Stimulated activated CD8-positive, alpha-beta memory T cell treated with anti-CD3 and anti-CD28 coated beads, Interleukin-12 subunit alpha, Interleukin-12 subunit beta, amount 100 ng/mL, for 24 hours (primary cell): ENCODE measurements around the gene NRXN3.

Experiments used
- DNase-seq: peaks from one replicate; pipeline ENCODE4 v3.0.0-alpha.2; 2020; ENCODE audit errors: extremely low read depth

NRXN3 gene

GRCh38 chr14:78709795-78710557, 539.8 kb downstream of the NRXN3 start:
- DNase-seq, result no peak

- no peak for DNase-seq
Observed at GRCh38 chr14:78710963-78711362, 540.8 kb downstream of the NRXN3 start.

DNA sequence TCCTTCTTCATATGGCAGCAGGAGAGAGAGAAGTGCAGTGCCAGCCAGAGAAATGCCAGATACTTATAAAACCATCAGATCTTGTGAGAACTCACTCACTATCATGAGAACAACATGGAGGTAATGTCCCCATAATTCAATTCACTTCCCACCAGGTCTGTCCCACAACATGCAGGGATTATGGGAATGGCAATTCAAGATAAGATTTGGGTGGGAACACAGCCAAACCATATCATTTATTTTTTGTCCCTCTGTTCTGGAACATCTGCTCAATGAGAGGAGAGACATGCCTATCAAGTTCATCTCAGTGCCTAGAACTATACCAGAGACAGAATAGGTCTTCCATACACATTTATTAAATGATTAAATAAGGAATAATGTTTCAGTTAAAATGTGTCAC, 543.5 kb downstream of the NRXN3 start:
- no peak for DNase-seq

GRCh38 chr14:78714711-78715110, 544.5 kb downstream of the NRXN3 start:
- no peak for DNase-seq

- no peak for DNase-seq
Observed at GRCh38 chr14:78721756-78722480, 551.7 kb downstream of the NRXN3 start.

GRCh38 chr14:78725086-78725485, 554.9 kb downstream of the NRXN3 start:
- DNase-seq, result no peak

GRCh38 chr14:78737116-78737515, 566.9 kb downstream of the NRXN3 start:
- no peak for DNase-seq

DNA sequence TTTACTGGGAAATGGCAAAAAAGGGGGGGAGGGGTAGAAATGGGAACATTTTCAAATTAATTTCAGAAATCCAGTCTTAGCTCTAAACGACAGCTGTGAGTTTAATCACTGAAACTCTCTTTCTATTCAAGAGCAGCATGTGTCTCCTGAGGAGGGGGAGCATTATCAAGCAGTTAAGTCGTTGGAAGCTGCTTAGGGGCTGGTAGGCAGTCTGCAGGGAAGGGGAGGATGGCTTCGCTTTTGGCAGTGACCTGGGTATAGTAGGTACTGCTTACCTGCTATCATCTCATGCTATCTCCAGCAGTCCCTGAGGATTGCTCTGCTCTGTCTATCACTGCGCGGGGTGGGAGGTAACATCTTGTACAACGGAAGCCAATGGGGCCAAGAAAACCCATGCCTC, 567.4 kb downstream of the NRXN3 start:
- no peak for DNase-seq

GRCh38 chr14:78746086-78746595, 576.0 kb downstream of the NRXN3 start:
- no peak for DNase-seq

- no peak for DNase-seq
Observed at GRCh38 chr14:78747813-78748212, 577.6 kb downstream of the NRXN3 start.

GRCh38 chr14:78752518-78753188, 582.5 kb downstream of the NRXN3 start:
- DNase-seq, result no peak

GRCh38 chr14:78754059-78754458, 583.9 kb downstream of the NRXN3 start:
- DNase-seq, result no peak

GRCh38 chr14:78758333-78758732, 588.2 kb downstream of the NRXN3 start:
- DNase-seq, result no peak

DNA sequence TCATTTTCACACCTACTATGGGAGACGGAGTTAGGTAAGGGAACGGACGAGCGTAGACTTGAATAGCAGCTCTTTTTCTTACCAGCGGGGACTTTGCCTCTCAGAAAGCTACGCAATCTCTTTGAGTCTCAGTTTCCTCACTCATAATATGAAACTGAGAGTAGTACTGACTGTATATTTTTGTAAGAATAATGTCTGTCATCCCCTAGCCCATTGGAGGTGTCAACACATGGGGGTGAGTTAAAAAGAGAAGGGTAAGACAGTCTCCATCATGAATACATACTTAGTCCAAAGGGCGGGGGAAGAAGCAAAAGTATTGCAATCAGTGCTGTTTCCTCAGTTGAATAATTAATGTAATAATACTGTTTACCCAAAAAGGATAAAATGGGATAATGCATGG, 592.2 kb downstream of the NRXN3 start:
- no peak for DNase-seq

DNA sequence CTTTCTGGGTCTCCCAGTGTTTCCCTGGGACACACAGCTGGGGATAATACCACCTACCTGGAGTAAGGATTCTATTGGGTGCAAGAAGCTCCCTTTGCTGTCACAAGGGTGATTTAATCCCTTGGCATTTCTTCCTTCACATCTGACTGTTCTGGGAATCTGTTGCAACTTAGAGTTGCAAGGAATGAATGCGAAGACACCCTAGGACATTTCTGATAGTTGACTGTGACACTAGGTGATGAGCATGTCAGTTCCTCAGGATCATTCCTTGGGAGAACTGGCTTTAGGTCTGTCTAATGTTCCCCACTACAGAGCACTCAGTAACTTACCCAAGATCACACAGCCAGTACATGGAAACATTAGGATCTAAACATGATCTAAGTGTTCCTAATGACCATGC, 593.6 kb downstream of the NRXN3 start:
- DNase-seq, result no peak

- DNase-seq, result no peak
Observed at GRCh38 chr14:78764240-78764639, 594.1 kb downstream of the NRXN3 start.

DNA sequence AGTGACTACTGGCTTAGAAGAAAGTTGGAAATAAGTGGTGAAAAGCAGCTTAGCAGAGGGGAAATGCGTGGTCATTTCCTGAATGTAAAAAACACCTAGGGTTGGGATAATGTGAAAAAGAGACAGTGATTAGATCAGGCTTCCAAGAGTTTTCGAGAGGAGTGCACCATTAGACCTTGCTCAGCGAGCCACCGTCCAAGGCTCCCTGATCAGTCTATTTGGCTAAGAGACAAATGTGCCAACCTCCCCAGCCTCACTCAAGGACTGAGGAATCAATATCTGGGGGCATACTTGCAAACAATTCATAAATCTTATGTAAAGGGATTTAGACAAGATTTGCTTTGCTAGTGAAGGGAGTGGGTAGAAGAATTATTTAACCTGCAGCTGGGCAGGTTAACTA, 594.5 kb downstream of the NRXN3 start:
- DNase-seq, result no peak

DNA sequence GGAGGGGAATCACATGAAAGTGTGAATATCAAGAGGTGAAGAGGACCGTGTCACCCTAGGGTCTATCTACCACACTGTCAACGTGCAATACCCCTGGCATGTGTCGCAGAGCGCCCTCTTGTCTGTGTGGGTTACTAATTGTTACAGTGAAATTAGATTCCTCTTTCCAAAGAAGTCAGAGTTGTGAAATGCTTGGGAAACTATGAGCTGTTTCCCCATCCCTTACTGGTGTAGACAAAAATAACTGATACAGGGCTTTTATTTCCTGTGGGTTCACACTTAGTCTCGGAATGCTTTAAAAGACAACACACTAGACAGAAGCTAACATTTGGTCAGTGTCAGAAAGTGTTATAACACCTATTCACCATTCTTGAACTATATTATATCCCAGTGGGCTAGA, 597.3 kb downstream of the NRXN3 start:
- DNase-seq, result no peak

DNA sequence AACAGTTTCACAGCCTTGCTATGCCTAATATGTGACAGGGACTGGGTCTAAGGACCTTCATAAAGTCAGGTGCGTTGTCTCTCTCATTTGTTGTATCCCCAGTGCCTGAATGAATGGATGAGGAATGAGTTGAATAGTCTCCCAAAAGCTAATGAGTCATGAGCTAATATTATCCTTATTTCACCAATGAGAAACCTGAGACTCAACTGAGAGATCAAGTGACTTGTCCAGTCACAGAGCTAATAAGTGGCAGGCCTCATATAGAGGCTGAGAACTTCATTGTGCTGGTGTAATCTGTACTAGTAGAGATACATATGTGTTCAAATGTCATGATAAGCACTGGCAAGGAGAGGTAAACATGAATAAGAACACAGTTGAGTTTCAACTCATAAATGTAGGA, 612.4 kb downstream of the NRXN3 start:
- DNase-seq, result no peak

DNA sequence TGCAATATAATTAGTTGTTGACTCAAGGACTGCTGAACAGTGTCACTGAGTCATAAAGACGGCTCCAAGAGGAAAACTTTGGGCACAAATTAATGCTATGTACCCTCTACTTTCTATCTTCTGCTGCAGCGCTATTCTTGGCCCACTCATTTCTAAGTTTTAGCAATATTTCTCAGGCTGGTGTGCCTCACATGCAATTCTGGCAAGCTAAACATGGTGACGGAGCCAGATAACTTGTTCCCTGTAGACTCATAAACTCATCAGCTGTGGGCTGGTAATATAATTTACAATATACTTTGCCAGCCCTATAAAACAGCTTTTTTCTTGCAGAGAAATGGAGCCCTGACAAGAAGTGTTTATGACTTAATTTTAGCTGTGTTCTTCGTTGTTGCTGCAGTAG, 615.1 kb downstream of the NRXN3 start:
- DNase-seq, result no peak

DNA sequence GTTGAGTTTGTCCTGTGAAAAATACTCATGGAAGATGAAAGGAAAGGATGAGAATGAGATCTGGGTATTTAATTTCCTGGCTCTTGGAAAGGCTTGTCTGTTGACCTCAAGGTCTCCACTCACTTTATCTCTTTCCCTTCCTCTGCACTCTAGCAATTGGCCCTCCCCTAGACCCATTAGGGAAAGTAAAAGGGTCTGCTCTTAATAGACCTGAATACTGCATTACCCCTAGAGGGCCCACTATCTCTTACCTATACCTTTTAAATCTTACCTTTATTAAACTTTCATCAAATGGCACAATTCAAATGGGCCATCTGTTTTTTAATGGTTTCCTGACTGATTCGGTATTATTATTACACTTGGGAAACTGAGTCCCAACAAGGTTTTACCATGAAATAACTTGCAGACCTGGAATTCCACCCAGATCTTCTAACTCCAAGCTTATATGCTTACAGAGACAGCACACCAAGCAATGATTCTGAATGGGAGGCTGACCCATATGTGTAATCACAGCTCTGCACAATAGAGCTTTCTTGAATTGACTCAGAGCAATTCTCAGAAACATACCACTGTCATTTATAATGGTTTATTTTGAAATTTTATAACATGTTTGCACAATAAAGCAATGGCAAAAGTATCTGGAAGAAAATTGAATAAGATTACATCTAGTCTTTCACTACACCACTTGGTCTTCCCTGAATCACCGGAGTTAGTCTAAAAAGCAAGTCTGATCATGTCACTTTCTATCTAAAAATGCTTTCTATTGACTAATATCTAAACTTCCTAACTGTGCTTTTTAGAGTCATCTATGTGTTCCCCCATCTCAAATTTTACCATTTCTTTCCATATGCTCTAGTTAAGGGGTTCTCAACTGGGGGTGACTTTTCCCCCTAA, 618.5 kb downstream of the NRXN3 start:
- DNase-seq, result no peak

- no peak for DNase-seq
Observed at GRCh38 chr14:78790271-78790670, 620.1 kb downstream of the NRXN3 start.
